HEK293 (cell line): ENCODE results near the gene SLC44A5.

Experiments used
- BCL11B ChIP-seq: fragments of 450-650 bp; formaldehyde crosslinking; IDR thresholded peaks from 2 replicates; pipeline ENCODE4 v1.5.1; 2016; ENCODE audit warnings: low read depth, missing biosample characterization, missing genetic modification characterization
- CTCF ChIP-seq: fragments of 450-650 bp; formaldehyde crosslinking; IDR thresholded peaks from 2 replicates; pipeline ENCODE4 v1.5.1; 2016; ENCODE audit warnings: missing biosample characterization, missing genetic modification characterization
- PATZ1 ChIP-seq: fragments of 450-650 bp; formaldehyde crosslinking; IDR thresholded peaks from 2 replicates; pipeline ENCODE4 v1.5.1; 2016; ENCODE audit warnings: missing biosample characterization, missing genetic modification characterization
- PRDM10 ChIP-seq: fragments of 450-650 bp; formaldehyde crosslinking; IDR thresholded peaks from 2 replicates; pipeline ENCODE4 v1.5.1; 2016; ENCODE audit warnings: missing biosample characterization, missing genetic modification characterization
- ZBTB11 ChIP-seq: fragments of 450-650 bp; formaldehyde crosslinking; conservative IDR thresholded peaks from 2 replicates; pipeline ENCODE4 v1.5.1; 2016; ENCODE audit warnings: low read depth, missing biosample characterization, missing genetic modification characterization
- ZFP41 ChIP-seq: fragments of 450-650 bp; formaldehyde crosslinking; IDR thresholded peaks from 2 replicates; pipeline ENCODE4 v1.5.1; 2016; ENCODE audit warnings: missing biosample characterization, missing genetic modification characterization, borderline replicate concordance
- ZNF148 ChIP-seq: fragments of 450-650 bp; formaldehyde crosslinking; IDR thresholded peaks from 2 replicates; pipeline ENCODE4 v1.5.0; 2017; ENCODE audit warnings: missing biosample characterization, missing genetic modification characterization, borderline replicate concordance
- ZNF404 ChIP-seq: fragments of 450-650 bp; formaldehyde crosslinking; IDR thresholded peaks from 2 replicates; pipeline ENCODE4 v1.5.1; 2017; ENCODE audit warnings: missing biosample characterization, missing genetic modification characterization

GRCh38 chr1:75589637-75590036, 21.3 kb downstream of the SLC44A5 start:
- TF ChIP-seq ZNF404 (tag by site-specific recombination): no peak
- no peak for TF ChIP-seq PATZ1
- no peak for TF ChIP-seq BCL11B
- no peak for TF ChIP-seq CTCF (tag by site-specific recombination)
- TF ChIP-seq PRDM10 (tag by site-specific recombination): no peak
- TF ChIP-seq ZBTB11: no peak
- TF ChIP-seq ZFP41 (tag by site-specific recombination): no peak
- no peak for TF ChIP-seq ZNF148 (tag by site-specific recombination)
